Nephron (organoid): ENCODE data around the gene SLC9A9.

Source experiments
- H3K27ac Mint-ChIP-seq, 3 experiments: 2 replicates each; pipeline ENCODE4 v1.8.0; 2020; ENCODE audit warnings: mixed read lengths in 3 of 3, mild to moderate bottlenecking in 2 of 3, moderate library complexity in 1 of 3
- H3K27me3 Mint-ChIP-seq: 2 replicates; pipeline ENCODE4 v1.8.0; 2021; ENCODE audit warnings: low read depth, mild to moderate bottlenecking, moderate library complexity, mixed read lengths
- H3K36me3 Mint-ChIP-seq: 2 replicates; pipeline ENCODE4 v1.8.0; 2020; ENCODE audit warnings: low read depth, mixed read lengths
- H3K4me1 Mint-ChIP-seq: 2 replicates; pipeline ENCODE4 v1.8.0; 2020; ENCODE audit warnings: mixed read lengths
- H3K4me3 Mint-ChIP-seq, 3 experiments: 2 replicates each; pipeline ENCODE4 v1.8.0; 2020; ENCODE audit warnings: mild to moderate bottlenecking in 3 of 3, mixed read lengths in 3 of 3, moderate library complexity in 2 of 3
- H3K9me3 Mint-ChIP-seq: 2 replicates; pipeline ENCODE4 v1.8.0; 2020; ENCODE audit warnings: mixed read lengths
- CTCF ChIP-seq, 3 experiments: fragments of 200-600 bp; sonication (generic); IDR thresholded peaks; one replicate each; pipeline ENCODE4 v1.5.0; 2021; ENCODE audit warnings: antibody characterized with exemption in 3 of 3; ENCODE audit not compliant: unreplicated experiment in 3 of 3

The SLC9A9 gene

GRCh38 chr3:143718463-143718862, 129.8 kb downstream of the SLC9A9 start:
- Mint-ChIP-seq H3K4me1 (no peaks in the 10 kb centered on the region), H3K27ac (no peak overlapping the region)

GRCh38 chr3:143716731-143717130, 131.5 kb downstream of the SLC9A9 start:
- Mint-ChIP-seq H3K27ac (no peak overlapping the region), H3K4me1 (no peaks in the 10 kb centered on the region), H3K36me3 (no peaks in the 10 kb centered on the region), H3K9me3 (no peaks in the 10 kb centered on the region), H3K27me3 (no peaks in the 10 kb centered on the region), H3K4me3 (no peak overlapping the region)
- TF ChIP-seq CTCF (IDR thresholded peaks at IDR 0.05; ENCODE audit: unreplicated experiment in 3 of 3), result no peak

More at GRCh38 chr3:143718463-143718862, 129.8 kb downstream of the SLC9A9 start:
- H3K36me3 Mint-ChIP-seq, result no peaks in the 10 kb centered on the region
- TF ChIP-seq CTCF (IDR thresholded peaks at IDR 0.05; ENCODE audit: unreplicated experiment in 3 of 3), result no peak
- H3K9me3 Mint-ChIP-seq, result no peaks in the 10 kb centered on the region
- no peak overlapping the region for H3K4me3 Mint-ChIP-seq
- H3K27me3 Mint-ChIP-seq, result no peaks in the 10 kb centered on the region

GRCh38 chr3:143712522-143712921, 135.7 kb downstream of the SLC9A9 start:
- no peak for TF ChIP-seq CTCF (IDR thresholded peaks at IDR 0.05; ENCODE audit: unreplicated experiment in 3 of 3)
- Mint-ChIP-seq H3K27ac (no peak overlapping the region), H3K9me3 (no peaks in the 10 kb centered on the region), H3K4me1 (peaks cover 18% of the 10 kb centered on the region), H3K27me3 (no peaks in the 10 kb centered on the region), H3K36me3 (no peaks in the 10 kb centered on the region), H3K4me3 (no peak overlapping the region)

- Mint-ChIP-seq H3K9me3 (peaks cover 4% of the 10 kb centered on the region), H3K4me1 (peaks cover 25% of the 10 kb centered on the region), H3K4me3 (no peak overlapping the region), H3K36me3 (no peaks in the 10 kb centered on the region), H3K27ac (peak overlapping the region in 1 of 3 experiments; percentile 34), H3K27me3 (no peaks in the 10 kb centered on the region)
- no peak for TF ChIP-seq CTCF (IDR thresholded peaks at IDR 0.05; ENCODE audit: unreplicated experiment in 3 of 3)
Observed at GRCh38 chr3:143707848-143708247, 140.4 kb downstream of the SLC9A9 start.

- H3K27me3 Mint-ChIP-seq, result no peaks in the 10 kb centered on the region
- no peak for TF ChIP-seq CTCF (IDR thresholded peaks at IDR 0.05; ENCODE audit: unreplicated experiment in 3 of 3)
- peaks cover 14% of the 10 kb centered on the region for H3K4me1 Mint-ChIP-seq
- H3K4me3 Mint-ChIP-seq, result no peak overlapping the region
- H3K36me3 Mint-ChIP-seq, result no peaks in the 10 kb centered on the region
- peaks cover 7% of the 10 kb centered on the region for H3K9me3 Mint-ChIP-seq
- H3K27ac Mint-ChIP-seq, result no peak overlapping the region
Observed at GRCh38 chr3:143700431-143700975, 147.8 kb downstream of the SLC9A9 start.

GRCh38 chr3:143699424-143699823, 148.8 kb downstream of the SLC9A9 start:
- TF ChIP-seq CTCF (IDR thresholded peaks at IDR 0.05; ENCODE audit: unreplicated experiment in 3 of 3), result no peak

More at GRCh38 chr3:143699424-143699823, 148.8 kb downstream of the SLC9A9 start:
- Mint-ChIP-seq H3K9me3 (peaks cover 7% of the 10 kb centered on the region), H3K27me3 (no peaks in the 10 kb centered on the region), H3K36me3 (no peaks in the 10 kb centered on the region), H3K4me1 (peaks cover 14% of the 10 kb centered on the region), H3K27ac (no peak overlapping the region), H3K4me3 (no peak overlapping the region)
